Memory B cell (primary cell): ENCODE results near the gene IQUB.

Experiments
- ATAC-seq: fragments of 150-1000 bp; cut with Tn5 transposase; 2 replicates; pipeline ENCODE4 v1.10.0; 2021; ENCODE audit warnings: low read depth, mild to moderate bottlenecking, moderate library complexity
- DNase-seq, 2 donors: peaks; one replicate each; pipeline ENCODE4 v3.0.0; 2022; ENCODE audit warnings: low spot score in 2 of 2
- H3K27ac Mint-ChIP-seq: one replicate; pipeline ENCODE4 v1.8.0; 2022; ENCODE audit warnings: mild to moderate bottlenecking, moderate library complexity, mixed read lengths
- H3K27me3 Mint-ChIP-seq: one replicate; pipeline ENCODE4 v1.8.0; 2022; ENCODE audit warnings: mixed read lengths
- H3K36me3 Mint-ChIP-seq: one replicate; pipeline ENCODE4 v1.8.0; 2022; ENCODE audit warnings: mild to moderate bottlenecking, mixed read lengths
- H3K4me1 Mint-ChIP-seq: one replicate; pipeline ENCODE4 v1.8.0; 2022; ENCODE audit warnings: mixed read lengths
- H3K4me3 Mint-ChIP-seq: one replicate; pipeline ENCODE4 v1.8.0; 2022; ENCODE audit warnings: mild to moderate bottlenecking, moderate library complexity, mixed read lengths
- H3K9me3 Mint-ChIP-seq: one replicate; pipeline ENCODE4 v1.8.0; 2022; ENCODE audit warnings: mixed read lengths

Gene IQUB

GRCh38 chr7:123534383-123535260, at the start of gene IQUB:
TSS of gene IQUB (minus strand) at chr7:123534595. CDS start at chr7:123512340, 22,255 bp downstream.
- H3K27me3 Mint-ChIP-seq = peaks cover 5% of the 10 kb centered on the region
- H3K9me3 Mint-ChIP-seq = no peaks in the 10 kb centered on the region
- ATAC-seq (peak; percentile 80), DNase-seq (peak; percentile 85 to 88)
- H3K4me3 Mint-ChIP-seq = peak within 1 kb of the TSS; percentile 95
- peaks cover 21% of the 10 kb centered on the region for H3K4me1 Mint-ChIP-seq
- H3K36me3 Mint-ChIP-seq = peaks cover 4% of the 10 kb centered on the region
- H3K27ac Mint-ChIP-seq = peak within 1 kb of the TSS; percentile 80

DNA sequence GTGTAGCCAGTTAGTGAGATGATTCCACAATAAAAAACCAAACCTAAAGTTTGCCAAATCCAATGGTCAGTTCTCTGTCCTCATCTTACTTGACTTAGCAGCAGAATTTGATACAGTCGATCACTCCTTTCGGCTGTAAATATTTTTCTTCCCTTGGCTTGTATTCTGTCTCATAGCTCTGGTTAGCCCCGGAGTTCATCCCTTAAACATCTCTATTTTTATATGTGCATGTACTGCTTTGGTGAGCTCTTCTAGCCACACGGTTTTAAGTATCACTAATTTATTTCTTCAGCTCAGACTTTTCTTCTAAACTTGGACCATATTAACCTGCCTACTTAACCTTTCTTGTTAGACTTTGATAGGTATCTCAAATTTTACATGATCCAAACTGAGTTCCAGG, 49.4 kb upstream of the IQUB start:
- DNase-seq = no peak
- no peaks in the 10 kb centered on the region for H3K36me3 Mint-ChIP-seq
- no peak for ATAC-seq
- peaks cover 2% of the 10 kb centered on the region for H3K4me1 Mint-ChIP-seq
- peaks cover 5% of the 10 kb centered on the region for H3K27me3 Mint-ChIP-seq
- H3K4me3 Mint-ChIP-seq = no peak overlapping the region
- H3K27ac Mint-ChIP-seq = no peak overlapping the region
- H3K9me3 Mint-ChIP-seq = no peaks in the 10 kb centered on the region

- Mint-ChIP-seq H3K9me3 (no peaks in the 10 kb centered on the region), H3K4me3 (no peak overlapping the region), H3K36me3 (no peaks in the 10 kb centered on the region), H3K27me3 (peaks cover 5% of the 10 kb centered on the region), H3K4me1 (peaks cover 2% of the 10 kb centered on the region), H3K27ac (no peak overlapping the region)
- ATAC-seq (no peak), DNase-seq (no peak)
Observed at GRCh38 chr7:123581162-123581459, 46.7 kb upstream of the IQUB start.

DNA sequence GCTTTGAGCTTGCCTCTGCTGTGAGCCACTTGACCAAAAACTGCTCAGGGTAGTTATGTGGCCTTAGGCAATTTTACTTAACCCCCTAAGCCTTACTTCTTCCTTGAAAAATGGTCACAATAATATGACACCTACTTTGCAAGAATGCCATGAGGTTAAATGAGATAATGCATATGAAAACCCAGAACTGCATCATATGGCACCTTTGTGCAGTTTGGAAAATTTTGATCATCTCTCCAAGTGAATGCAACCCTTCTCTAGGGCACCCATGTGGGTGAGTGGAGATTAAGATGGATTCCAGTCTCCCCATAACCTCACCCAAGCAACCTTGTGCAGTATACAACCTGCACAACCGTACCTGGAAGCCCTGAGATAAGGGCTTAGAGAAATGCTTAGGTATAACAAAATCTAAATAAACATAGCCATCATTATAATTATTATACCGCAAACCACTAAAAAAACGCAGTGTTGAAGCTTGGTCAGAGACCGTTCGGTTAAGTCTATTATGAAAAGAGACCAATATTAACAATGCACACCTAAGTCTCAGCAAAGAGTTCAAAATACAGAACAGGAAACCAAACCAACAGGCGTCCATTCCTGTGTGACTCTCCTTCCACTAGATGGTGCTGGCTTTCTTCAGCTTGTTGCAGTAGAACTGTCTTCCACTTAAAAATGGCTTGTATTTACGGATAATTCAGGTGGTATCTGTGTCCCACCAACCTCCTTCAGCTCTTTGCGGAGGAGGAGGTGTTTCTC, 46.2 kb upstream of the IQUB start:
- H3K4me1 Mint-ChIP-seq = peaks cover 2% of the 10 kb centered on the region
- no peak overlapping the region for H3K4me3 Mint-ChIP-seq
- DNase-seq (no peak), ATAC-seq (peak; percentile 38)
- H3K36me3 Mint-ChIP-seq = no peaks in the 10 kb centered on the region
- H3K27ac Mint-ChIP-seq = no peak overlapping the region
- H3K27me3 Mint-ChIP-seq = peaks cover 5% of the 10 kb centered on the region
- H3K9me3 Mint-ChIP-seq = no peaks in the 10 kb centered on the region

- H3K27ac Mint-ChIP-seq = no peak overlapping the region
- no peak overlapping the region for H3K4me3 Mint-ChIP-seq
- peaks cover 2% of the 10 kb centered on the region for H3K4me1 Mint-ChIP-seq
- H3K27me3 Mint-ChIP-seq = peaks cover 5% of the 10 kb centered on the region
- no peaks in the 10 kb centered on the region for H3K36me3 Mint-ChIP-seq
- no peak for ATAC-seq
- H3K9me3 Mint-ChIP-seq = no peaks in the 10 kb centered on the region
- no peak for DNase-seq
Observed at GRCh38 chr7:123579416-123579815, 45.0 kb upstream of the IQUB start.

GRCh38 chr7:123573896-123574467, 39.6 kb upstream of the IQUB start:
- DNase-seq = no peak
- Mint-ChIP-seq H3K4me1 (peaks cover 7% of the 10 kb centered on the region), H3K36me3 (no peaks in the 10 kb centered on the region), H3K4me3 (no peak overlapping the region), H3K27me3 (peaks cover 2% of the 10 kb centered on the region), H3K9me3 (no peaks in the 10 kb centered on the region), H3K27ac (no peak overlapping the region)
- ATAC-seq = no peak

- no peaks in the 10 kb centered on the region for H3K27me3 Mint-ChIP-seq
- no peak overlapping the region for H3K27ac Mint-ChIP-seq
- H3K4me3 Mint-ChIP-seq = no peak overlapping the region
- no peaks in the 10 kb centered on the region for H3K36me3 Mint-ChIP-seq
- ATAC-seq (no peak), DNase-seq (no peak)
- H3K4me1 Mint-ChIP-seq = peaks cover 8% of the 10 kb centered on the region
- H3K9me3 Mint-ChIP-seq = no peaks in the 10 kb centered on the region
Observed at GRCh38 chr7:123573341-123573740, 38.9 kb upstream of the IQUB start.

- H3K27me3 Mint-ChIP-seq = no peaks in the 10 kb centered on the region
- no peaks in the 10 kb centered on the region for H3K36me3 Mint-ChIP-seq
- DNase-seq (no peak), ATAC-seq (no peak)
- H3K4me3 Mint-ChIP-seq = no peak overlapping the region
- peaks cover 8% of the 10 kb centered on the region for H3K4me1 Mint-ChIP-seq
- no peak overlapping the region for H3K27ac Mint-ChIP-seq
- H3K9me3 Mint-ChIP-seq = no peaks in the 10 kb centered on the region
Observed at GRCh38 chr7:123571684-123572083, 37.3 kb upstream of the IQUB start.

GRCh38 chr7:123571187-123571586, 36.8 kb upstream of the IQUB start:
- H3K27ac Mint-ChIP-seq = no peak overlapping the region
- ATAC-seq (no peak), DNase-seq (no peak)
- H3K4me1 Mint-ChIP-seq = peaks cover 8% of the 10 kb centered on the region
- H3K4me3 Mint-ChIP-seq = no peak overlapping the region
- H3K27me3 Mint-ChIP-seq = no peaks in the 10 kb centered on the region
- no peaks in the 10 kb centered on the region for H3K36me3 Mint-ChIP-seq
- no peaks in the 10 kb centered on the region for H3K9me3 Mint-ChIP-seq

DNA sequence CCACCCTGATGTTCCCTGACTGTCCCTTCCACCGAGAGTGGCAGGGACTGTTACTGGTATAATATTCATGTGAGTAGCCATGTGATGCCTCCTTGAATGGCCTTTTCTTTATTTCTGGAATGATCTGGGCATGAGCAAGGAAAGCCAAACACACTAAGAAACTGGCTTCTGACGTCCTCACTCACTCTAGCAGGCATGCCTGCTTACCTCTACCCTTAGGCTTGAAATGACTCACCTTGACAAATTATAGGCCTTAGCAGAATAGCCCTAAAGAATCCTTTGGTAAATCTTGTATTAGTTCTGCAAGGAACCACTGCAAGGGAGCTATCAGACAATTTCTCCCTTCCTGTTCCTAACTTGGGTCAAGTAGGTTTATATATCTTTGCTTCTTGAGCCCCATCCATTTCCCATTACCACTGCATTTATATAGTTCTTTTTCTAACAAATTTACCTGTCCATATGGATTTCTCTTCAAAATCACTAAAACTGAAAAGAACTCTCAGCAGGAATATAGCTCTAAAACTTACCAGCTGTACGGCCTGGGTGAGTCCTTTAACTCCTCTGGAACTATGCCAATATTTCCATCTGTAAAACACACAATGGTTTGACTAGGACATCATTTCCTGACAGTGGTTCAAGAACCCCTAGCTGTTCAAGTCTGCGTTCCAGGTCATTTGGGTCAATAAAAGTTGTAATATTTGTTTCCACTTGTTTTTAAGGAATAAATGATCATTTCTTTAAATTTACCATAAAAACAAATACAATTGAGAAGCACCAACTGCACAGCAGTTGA, 36.2 kb upstream of the IQUB start:
- Mint-ChIP-seq H3K4me1 (peaks cover 8% of the 10 kb centered on the region), H3K9me3 (no peaks in the 10 kb centered on the region), H3K27me3 (no peaks in the 10 kb centered on the region)

GRCh38 chr7:123569352-123570010, 35.1 kb upstream of the IQUB start:
- ATAC-seq = peak; percentile 41
- Mint-ChIP-seq H3K27me3 (peaks cover 2% of the 10 kb centered on the region), H3K4me1 (peaks cover 8% of the 10 kb centered on the region), H3K27ac (no peak overlapping the region), H3K4me3 (no peak overlapping the region), H3K36me3 (no peaks in the 10 kb centered on the region), H3K9me3 (no peaks in the 10 kb centered on the region)
- no peak for DNase-seq

More for the DNA sequence above, 36.2 kb upstream of the IQUB start:
- Mint-ChIP-seq H3K4me3 (no peak overlapping the region), H3K36me3 (no peaks in the 10 kb centered on the region), H3K27ac (no peak overlapping the region)
- DNase-seq = no peak
- ATAC-seq = no peak

DNA sequence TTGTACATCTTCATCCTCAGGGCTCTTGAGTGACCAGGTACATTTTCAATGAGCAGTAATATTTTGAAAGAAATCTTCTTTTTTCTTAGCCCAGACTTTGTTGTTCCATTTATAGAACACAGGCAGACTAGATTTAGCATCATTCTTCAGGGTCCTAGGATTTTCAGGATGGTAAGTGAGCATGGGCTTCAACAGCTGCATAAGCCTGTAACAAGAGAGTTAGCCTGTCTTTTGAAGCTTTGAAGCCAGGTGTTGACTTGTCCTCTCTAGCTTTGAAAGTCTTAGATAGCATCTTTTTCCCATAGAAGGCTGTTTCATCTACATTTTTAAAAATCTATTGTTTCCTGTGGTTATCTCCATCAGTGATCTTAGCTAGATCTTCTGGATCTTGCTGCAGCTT, 27.7 kb upstream of the IQUB start:
- Mint-ChIP-seq H3K4me3 (no peak overlapping the region), H3K27ac (no peak overlapping the region), H3K4me1 (peaks cover 4% of the 10 kb centered on the region), H3K27me3 (peaks cover 10% of the 10 kb centered on the region), H3K36me3 (no peaks in the 10 kb centered on the region), H3K9me3 (no peaks in the 10 kb centered on the region)
- ATAC-seq (no peak), DNase-seq (no peak)

GRCh38 chr7:123558289-123558874, 24.0 kb upstream of the IQUB start:
- peaks cover 2% of the 10 kb centered on the region for H3K36me3 Mint-ChIP-seq
- DNase-seq (no peak), ATAC-seq (no peak)
- H3K9me3 Mint-ChIP-seq = no peaks in the 10 kb centered on the region
- no peak overlapping the region for H3K27ac Mint-ChIP-seq
- H3K27me3 Mint-ChIP-seq = peaks cover 4% of the 10 kb centered on the region
- H3K4me3 Mint-ChIP-seq = peak overlapping the region; percentile 11
- peaks cover 4% of the 10 kb centered on the region for H3K4me1 Mint-ChIP-seq
